GM19395 (cell line): ENCODE results near the gene CACNA2D3.

ENCODE experiments used
- ATAC-seq: cut with Tn5 transposase; IDR thresholded peaks from one replicate; pipeline ENCODE4 v1.9.1; 2021; ENCODE audit warnings: mild to moderate bottlenecking, moderate library complexity; ENCODE audit not compliant: unreplicated experiment

The CACNA2D3 gene

GRCh38 chr3:54861248-54862067, 739.1 kb downstream of the CACNA2D3 start:
- no peak for ATAC-seq

- ATAC-seq: no peak
These were observed 740.2 kb downstream of the CACNA2D3 start for GRCh38 chr3:54862526-54862925.

- no peak for ATAC-seq
These were observed 741.0 kb downstream of the CACNA2D3 start for GRCh38 chr3:54863366-54863765.

GRCh38 chr3:54863786-54864185, 741.4 kb downstream of the CACNA2D3 start:
- no peak for ATAC-seq

GRCh38 chr3:54865316-54865715, 743.0 kb downstream of the CACNA2D3 start:
- ATAC-seq: no peak

GRCh38 chr3:54866251-54866650, 743.9 kb downstream of the CACNA2D3 start:
- no peak for ATAC-seq

GRCh38 chr3:54870423-54870822, 748.1 kb downstream of the CACNA2D3 start:
- no peak for ATAC-seq

GRCh38 chr3:54871867-54872266, 749.5 kb downstream of the CACNA2D3 start:
- no peak for ATAC-seq

- ATAC-seq: no peak
These were observed 751.0 kb downstream of the CACNA2D3 start for GRCh38 chr3:54873059-54874010.

GRCh38 chr3:54874816-54875556, 752.6 kb downstream of the CACNA2D3 start:
- ATAC-seq: no peak

- ATAC-seq: no peak
These were observed 753.4 kb downstream of the CACNA2D3 start for GRCh38 chr3:54875596-54876268.

- ATAC-seq: no peak
These were observed 754.3 kb downstream of the CACNA2D3 start for GRCh38 chr3:54876694-54877093.

GRCh38 chr3:54877730-54878129, 755.4 kb downstream of the CACNA2D3 start:
- ATAC-seq: no peak

GRCh38 chr3:54878145-54878544, 755.8 kb downstream of the CACNA2D3 start:
- no peak for ATAC-seq

GRCh38 chr3:54882129-54882833, 759.9 kb downstream of the CACNA2D3 start:
- ATAC-seq: no peak

- ATAC-seq: no peak
These were observed 765.8 kb downstream of the CACNA2D3 start for GRCh38 chr3:54888162-54888561.

GRCh38 chr3:54888873-54889272, 766.5 kb downstream of the CACNA2D3 start:
- no peak for ATAC-seq

- no peak for ATAC-seq
These were observed 767.4 kb downstream of the CACNA2D3 start for GRCh38 chr3:54889731-54890130.

- no peak for ATAC-seq
These were observed 769.2 kb downstream of the CACNA2D3 start for GRCh38 chr3:54891540-54891897.

GRCh38 chr3:54892168-54892567, 769.8 kb downstream of the CACNA2D3 start:
- ATAC-seq: no peak
